Measurements from ENCODE around the gene UVRAG.
"Not testable (repeated sequence)": the region's sequence is repeated elsewhere in the genome, so short reads cannot be mapped to it uniquely, and the experiment has no call there.

The UVRAG gene

DNA sequence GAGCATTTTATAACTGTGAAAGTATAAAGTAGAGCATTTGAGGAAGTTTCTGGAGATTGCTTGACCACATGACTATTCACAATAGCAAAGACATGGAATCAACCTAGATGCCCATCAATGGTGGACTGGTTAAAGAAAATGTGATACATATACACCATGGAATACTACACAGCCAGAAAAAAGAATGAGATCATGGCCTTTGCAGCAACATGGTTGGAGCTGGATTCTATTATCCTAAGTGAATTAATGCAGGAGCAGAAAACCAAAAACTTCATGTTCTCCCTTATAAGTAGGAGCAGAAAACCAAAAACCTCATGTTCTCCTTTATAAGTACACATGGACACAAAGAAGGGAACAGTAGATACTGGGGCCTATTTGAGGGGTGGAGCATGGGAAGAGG lies 30.3 kb downstream of the UVRAG start:
- no peak for DNase-seq (ENCODE audit: low read depth)
- H3K4me3 ChIP-seq (ENCODE audit: low read depth, low read length) = no peak overlapping the region
- in situ Hi-C loops (cut with HindIII; ENCODE audit: low sequenced_read_pairs) = no loop called here
- TF ChIP-seq, protein P1, sequence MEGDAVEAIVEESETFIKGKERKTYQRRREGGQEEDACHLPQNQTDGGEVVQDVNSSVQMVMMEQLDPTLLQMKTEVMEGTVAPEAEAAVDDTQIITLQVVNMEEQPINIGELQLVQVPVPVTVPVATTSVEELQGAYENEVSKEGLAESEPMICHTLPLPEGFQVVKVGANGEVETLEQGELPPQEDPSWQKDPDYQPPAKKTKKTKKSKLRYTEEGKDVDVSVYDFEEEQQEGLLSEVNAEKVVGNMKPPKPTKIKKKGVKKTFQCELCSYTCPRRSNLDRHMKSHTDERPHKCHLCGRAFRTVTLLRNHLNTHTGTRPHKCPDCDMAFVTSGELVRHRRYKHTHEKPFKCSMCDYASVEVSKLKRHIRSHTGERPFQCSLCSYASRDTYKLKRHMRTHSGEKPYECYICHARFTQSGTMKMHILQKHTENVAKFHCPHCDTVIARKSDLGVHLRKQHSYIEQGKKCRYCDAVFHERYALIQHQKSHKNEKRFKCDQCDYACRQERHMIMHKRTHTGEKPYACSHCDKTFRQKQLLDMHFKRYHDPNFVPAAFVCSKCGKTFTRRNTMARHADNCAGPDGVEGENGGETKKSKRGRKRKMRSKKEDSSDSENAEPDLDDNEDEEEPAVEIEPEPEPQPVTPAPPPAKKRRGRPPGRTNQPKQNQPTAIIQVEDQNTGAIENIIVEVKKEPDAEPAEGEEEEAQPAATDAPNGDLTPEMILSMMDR (IDR thresholded peaks at IDR 0.05; ENCODE audit: low read depth, low read length, missing control alignments) = no peak

- TF ChIP-seq, protein P1 (IDR thresholded peaks at IDR 0.05; ENCODE audit: low read depth, low read length, missing control alignments) = no peak
- H3K4me3 ChIP-seq (ENCODE audit: low read depth, low read length) = no peak overlapping the region
- in situ Hi-C loops (cut with HindIII; ENCODE audit: low sequenced_read_pairs) = no loop called here
- DNase-seq (ENCODE audit: low read depth) = no peak
These were observed 34.9 kb downstream of the UVRAG start for GRCh38 chr11:75849894-75850293.

GRCh38 chr11:75850787-75851186 lies 35.8 kb downstream of the UVRAG start:
- H3K4me3 ChIP-seq (ENCODE audit: low read depth, low read length) = no peak overlapping the region
- in situ Hi-C loops (cut with HindIII; ENCODE audit: low sequenced_read_pairs) = no loop called here
- TF ChIP-seq, protein P1 (IDR thresholded peaks at IDR 0.05; ENCODE audit: low read depth, low read length, missing control alignments) = no peak
- no peak for DNase-seq (ENCODE audit: low read depth)

GRCh38 chr11:75851203-75851602 lies 36.2 kb downstream of the UVRAG start:
- in situ Hi-C loops (cut with HindIII; ENCODE audit: low sequenced_read_pairs) = no loop called here
- H3K4me3 ChIP-seq (ENCODE audit: low read depth, low read length) = no peak overlapping the region
- DNase-seq (ENCODE audit: low read depth) = no peak
- TF ChIP-seq, protein P1 (IDR thresholded peaks at IDR 0.05; ENCODE audit: low read depth, low read length, missing control alignments) = no peak

- no peak for DNase-seq (ENCODE audit: low read depth)
- no peak overlapping the region for H3K4me3 ChIP-seq (ENCODE audit: low read depth, low read length)
- in situ Hi-C loops (cut with HindIII; ENCODE audit: low sequenced_read_pairs) = no loop called here
- TF ChIP-seq, protein P1 (IDR thresholded peaks at IDR 0.05; ENCODE audit: low read depth, low read length, missing control alignments) = no peak
These were observed 37.5 kb downstream of the UVRAG start for GRCh38 chr11:75852406-75853017.

GRCh38 chr11:75853563-75853962 lies 38.6 kb downstream of the UVRAG start:
- in situ Hi-C loops (cut with HindIII; ENCODE audit: low sequenced_read_pairs); DNase-seq (ENCODE audit: low read depth); H3K4me3 ChIP-seq (ENCODE audit: low read depth, low read length): not testable (repeated sequence)

GRCh38 chr11:75853971-75854370 lies 39.0 kb downstream of the UVRAG start:
- no peak overlapping the region for H3K4me3 ChIP-seq (ENCODE audit: low read depth, low read length)
- in situ Hi-C loops (cut with HindIII; ENCODE audit: low sequenced_read_pairs) = no loop called here
- no peak for DNase-seq (ENCODE audit: low read depth)
- TF ChIP-seq, protein P1 (IDR thresholded peaks at IDR 0.05; ENCODE audit: low read depth, low read length, missing control alignments) = no peak
